Measurements from ENCODE around the gene ROPN1B. TPM values are rescaled to one million over a fixed set of nuclear protein-coding genes. Genes with fewer than 3 reads are reported as not detected.
"Not testable (repeated sequence)": the region's sequence is repeated elsewhere in the genome, so short reads cannot be mapped to it uniquely, and the experiment has no call there.

ROPN1B gene
- not detected for total RNA-seq
- long read RNA-seq = 0 reads

DNA sequence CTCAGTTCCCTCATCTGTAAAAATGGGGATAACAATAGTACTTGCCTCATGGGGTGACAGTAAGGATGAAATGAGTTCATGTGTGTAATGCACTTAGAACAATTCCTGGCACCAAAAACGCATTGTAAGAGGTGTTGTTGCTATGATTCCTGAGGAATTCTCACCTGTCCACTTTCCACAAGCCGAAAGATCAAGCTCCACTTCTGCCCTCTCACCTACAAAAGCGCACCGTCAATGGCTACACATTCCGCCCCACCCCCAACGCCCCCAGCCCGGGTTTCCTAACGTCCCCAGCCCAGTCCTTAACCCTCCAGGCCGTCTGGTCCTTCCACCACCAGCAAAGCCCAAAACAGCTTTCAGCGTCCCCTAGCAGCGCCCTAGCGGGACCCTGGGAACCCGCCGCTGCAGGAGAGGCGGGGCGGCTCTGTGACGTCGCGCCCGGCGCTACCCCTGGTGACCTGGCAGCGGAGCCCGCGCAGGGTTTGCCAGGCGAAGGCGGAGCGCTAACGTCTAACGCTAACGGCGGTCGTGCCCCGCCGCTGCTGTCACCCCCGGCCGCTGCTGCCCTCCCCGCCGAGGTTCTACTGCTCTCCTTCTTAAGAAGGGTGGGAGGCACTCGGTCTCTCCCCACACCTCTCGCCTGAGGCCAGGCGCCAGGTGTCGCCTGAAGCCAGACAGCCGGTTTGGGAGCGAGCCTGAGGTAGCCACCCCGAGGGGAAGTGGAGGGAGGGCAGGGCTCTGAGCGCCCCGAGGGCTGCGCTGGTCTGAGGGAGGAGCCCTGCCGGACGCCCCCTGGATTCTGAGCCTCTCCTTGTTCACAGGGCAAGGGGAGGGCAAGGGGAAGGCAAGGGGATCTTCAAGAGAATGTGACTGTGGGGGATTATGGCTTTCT lies at the start of gene ROPN1B:
TSS of gene ROPN1B (plus strand) at position 478 of the 892 bp plus-strand sequence. CDS start 2,877 bp downstream, outside the sequence.
- not testable (repeated sequence) for DNase-seq (ENCODE audit: low spot score)

DNA sequence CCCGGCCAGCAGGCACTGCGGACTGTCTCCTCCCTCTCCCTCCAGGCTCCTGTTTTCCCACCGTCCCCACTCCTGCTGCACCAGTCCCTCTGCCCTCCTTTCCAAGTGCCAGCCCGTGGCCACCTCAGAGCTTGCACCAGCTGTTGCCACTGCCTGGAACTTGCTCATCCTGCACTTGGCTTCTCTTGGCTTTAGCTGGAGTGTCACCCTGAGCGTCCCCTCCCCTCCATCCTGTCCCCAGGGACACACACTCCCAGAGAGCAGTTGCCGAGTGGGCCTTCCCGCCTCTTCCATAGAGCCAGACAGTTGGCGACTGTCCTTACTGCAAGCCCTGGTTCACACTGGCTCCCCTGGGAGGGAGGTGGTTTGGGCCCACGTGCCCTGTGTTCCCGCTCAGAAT lies 48.8 kb upstream of the ROPN1B start:
- peak; percentile 64 for DNase-seq (ENCODE audit: low spot score)

DNA sequence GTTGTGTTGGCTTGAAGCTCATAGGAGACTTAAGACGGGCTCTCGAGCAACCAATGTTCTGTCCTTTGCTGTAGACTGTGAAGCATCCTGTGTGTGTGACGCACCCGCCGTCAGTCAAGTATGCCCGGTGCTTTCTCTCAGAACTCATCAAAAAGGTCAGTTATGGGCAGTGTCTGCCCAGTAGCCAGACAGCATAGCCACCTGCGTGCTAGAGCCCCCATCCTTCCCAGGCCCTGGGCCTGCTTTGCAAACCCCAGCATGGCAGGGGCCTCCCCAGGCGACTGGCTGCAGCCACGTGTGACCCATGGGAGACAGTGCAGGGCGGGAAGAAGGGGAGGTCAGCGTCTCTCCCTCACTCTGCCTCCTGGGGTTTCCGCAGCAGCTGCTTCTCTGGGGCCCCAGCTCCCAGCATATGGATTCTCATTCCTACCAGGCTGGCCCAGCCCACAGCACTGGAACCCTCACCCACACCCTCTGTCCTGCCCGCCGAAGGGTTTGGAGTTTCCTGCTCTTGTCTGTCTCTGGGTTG lies 48.2 kb upstream of the ROPN1B start:
- DNase-seq (ENCODE audit: low spot score) = peak; percentile 73

DNA sequence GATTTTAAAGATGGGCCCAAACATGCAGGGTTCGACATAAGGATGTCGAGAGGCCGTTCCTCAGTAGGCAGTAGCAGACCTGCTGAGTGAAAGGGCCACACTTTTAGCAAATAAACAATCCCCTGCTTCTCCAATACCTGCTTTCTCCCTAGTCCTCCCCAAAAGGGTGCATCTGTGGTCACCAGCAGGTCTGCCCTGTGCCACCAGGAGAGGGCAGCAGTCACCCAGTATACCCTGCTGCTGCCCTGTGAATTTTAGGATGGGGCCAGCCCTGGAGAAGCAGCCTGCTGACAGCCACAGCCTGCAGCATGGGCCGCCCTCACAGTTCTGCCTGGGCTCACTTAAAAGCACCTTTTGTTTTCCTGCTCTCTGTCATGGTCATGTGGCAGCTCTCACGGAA lies 47.3 kb upstream of the ROPN1B start:
- DNase-seq (ENCODE audit: low spot score) = not testable (repeated sequence)

DNA sequence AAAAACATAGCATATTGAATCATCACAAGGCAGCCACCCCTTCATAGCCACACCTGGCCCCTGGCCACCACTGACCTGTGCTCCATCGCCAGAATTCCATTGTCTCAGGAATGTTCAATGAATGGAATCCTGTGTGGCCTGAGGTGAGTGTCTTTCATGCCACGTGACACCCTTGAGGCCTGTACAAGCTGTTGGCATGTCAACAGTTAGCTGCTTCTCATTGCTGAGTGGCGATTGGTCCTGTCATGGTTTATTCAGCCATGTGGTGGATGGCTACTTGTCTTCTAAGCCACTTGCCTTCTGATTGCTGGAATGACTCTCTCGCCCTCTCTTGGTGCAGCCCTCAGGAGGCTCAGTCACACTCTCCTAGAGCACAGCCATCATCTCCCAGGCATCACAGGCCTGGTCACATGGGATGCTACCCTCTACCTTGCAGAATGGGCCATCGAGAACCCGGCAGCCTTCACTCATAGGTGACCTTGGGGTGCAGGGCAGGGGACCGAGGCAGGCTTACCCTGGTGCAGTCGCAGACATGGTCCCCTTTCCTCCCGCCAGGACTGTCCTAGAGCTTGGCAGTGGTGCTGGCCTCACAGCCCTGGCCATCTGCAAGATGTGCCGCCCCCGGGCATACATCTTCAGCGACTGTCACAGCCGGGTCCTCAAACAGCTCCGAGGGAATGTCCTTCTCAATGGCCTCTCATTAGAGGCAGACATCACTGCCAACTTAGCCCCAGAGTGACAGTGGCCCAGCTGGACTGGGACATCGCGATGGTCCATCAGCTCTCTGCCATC lies 45.5 kb upstream of the ROPN1B start:
- DNase-seq (ENCODE audit: low spot score) = not testable (repeated sequence)

DNA sequence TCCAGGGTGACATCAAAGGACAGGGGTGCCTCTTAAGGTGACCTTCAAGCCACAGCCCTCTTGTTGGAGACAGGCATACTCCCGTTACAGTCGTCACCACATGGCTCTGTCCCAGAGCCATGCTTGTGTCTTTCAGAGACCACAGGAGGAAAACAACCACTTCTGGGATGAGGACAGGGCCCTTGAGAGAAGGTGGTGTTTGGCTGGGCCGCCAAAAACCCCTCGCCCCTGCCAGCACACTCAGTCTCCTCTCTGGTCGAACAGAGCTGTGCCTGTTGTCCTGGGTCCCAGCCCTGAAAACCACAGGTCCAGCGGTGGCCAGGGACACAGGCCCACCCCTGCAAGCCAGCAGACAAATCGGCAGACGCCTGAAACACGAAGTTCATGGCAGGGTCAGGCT lies 44.7 kb upstream of the ROPN1B start:
- not testable (repeated sequence) for DNase-seq (ENCODE audit: low spot score)

DNA sequence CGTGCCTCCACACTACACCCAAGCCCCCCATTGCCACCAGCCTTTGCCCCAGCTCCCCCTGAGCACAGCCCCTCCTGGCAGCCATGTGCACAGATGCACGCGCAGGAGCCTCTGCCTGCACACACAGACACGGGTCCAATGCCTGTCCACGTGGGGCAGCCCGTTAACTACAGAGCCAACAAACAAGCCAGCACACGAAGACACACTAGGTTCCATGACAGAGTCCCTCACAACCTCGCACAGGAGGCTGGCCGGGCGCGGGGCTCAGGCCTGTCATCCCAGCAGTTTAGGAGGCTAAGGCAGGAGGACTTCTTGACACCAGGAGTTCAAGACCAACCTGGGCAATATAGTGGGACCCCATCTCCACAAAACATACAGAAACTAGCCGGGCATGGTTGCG lies 43.3 kb upstream of the ROPN1B start:
- DNase-seq (ENCODE audit: low spot score) = not testable (repeated sequence)

DNA sequence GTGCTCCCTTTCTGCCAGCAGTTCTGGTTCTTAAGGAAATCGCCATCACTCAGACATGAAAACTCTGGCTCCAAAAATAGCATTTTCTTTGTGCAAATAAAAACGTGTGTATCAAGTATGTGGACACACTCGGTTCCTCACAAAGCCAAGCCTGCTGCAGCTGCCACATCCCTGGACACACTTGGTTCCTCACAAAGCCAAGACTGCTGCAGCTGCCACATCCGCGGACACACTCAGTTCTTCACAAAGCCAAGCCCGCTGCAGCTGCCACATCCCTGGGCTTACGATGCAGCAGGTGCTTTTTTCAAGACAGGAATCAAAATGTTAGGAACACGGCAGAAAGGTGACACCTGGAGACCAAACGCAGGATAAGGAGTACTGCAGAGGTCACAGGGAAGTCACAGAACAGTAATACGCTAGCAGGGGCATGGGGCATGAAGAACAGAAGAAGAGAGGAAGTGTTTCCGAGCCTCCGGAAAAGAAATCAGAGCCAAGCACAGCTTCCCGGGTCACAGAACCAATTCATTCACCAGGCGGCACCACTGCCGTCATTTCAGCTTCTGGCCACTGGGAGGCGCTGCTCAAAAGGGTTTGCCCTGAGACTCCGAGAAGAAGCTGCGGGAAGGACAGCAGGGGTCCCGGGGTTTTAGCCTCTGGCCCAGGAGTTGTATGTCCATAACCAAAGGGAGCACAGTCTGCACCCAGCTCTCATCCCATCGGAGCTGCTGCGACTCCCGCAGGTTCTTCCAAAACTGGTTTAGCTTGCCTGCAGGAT lies 40.0 kb upstream of the ROPN1B start:
- DNase-seq (ENCODE audit: low spot score) = not testable (repeated sequence)

DNA sequence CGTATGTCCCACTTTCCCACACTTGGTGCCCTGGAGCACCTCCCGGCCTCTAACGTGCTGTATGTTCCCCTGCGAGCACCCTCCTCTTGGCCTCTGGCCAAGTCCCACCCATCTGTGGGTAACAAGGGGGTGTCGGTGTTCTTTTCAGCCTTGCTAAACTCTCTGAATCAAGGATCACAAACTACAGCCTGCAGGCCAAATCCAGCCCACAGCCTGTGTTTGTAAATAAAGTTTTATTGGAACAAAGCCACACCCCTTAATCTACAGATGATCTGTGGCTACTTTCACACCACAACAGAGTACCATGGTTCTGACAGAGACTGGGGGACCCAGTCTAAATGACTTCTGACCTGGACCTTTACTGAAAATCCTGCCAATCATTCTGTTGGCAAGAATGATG lies 39.2 kb upstream of the ROPN1B start:
- DNase-seq (ENCODE audit: low spot score) = not testable (repeated sequence)

DNA sequence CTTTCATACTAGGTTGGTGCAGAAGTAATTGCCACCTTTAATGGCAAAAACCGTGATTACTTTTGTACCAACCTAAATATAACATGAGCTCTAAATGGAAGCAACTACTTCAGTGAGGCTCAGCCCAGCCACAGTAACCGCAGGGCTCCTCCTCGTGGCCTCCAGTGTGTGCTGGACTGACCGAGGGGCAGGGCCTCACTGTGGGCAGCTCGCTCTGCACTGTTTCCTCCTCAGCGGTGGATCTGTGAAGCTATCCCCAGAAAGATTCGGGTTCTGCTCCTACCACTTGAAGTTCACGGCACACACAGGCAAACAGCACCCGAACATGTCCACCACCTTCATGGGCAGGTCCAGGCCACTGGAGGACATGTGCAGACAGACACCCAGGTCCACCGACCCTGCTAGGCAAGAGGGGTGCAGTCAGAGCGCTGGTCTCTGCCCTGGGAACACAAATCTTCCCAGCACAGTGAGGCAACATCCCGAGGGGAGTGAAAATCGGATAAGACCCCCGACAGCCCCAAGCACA lies 37.6 kb upstream of the ROPN1B start:
- DNase-seq (ENCODE audit: low spot score) = not testable (repeated sequence)

DNA sequence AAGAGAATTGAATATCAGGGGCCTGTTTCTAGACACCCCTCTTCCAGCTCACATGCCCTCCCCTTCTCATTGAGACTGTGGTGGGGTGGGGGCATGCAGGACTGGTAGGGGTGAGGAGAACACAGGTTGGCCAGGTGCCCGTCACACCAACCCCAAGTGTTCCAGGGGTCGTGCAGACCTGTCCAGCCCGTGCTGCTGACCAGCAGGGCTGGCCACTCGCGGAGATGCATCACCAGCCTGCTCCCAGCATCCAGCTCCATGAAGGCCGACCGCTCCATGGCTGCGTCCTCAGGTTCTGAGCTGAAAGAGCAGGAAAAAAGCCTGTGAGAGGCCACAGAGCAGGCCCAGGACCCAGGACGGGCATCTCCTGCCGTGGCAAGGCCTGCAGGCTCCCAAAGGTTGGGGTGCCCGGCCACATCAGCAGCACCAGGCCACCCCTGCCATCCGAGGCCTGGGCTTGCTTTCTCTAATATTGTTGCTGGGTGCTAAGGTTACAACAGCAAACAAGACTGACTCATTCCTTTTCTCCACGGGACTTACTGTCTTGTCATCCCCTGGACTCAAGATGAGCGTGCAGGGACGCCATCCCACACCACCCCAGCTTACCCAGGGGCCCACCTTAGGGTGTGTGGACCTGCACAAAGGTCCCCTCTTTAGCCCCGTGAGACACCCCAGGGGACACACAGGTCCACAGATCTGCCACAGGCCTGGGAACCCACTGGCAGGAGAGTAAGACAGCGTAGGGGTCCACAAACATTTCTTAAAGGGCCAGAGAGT lies 35.4 kb upstream of the ROPN1B start:
- not testable (repeated sequence) for DNase-seq (ENCODE audit: low spot score)

DNA sequence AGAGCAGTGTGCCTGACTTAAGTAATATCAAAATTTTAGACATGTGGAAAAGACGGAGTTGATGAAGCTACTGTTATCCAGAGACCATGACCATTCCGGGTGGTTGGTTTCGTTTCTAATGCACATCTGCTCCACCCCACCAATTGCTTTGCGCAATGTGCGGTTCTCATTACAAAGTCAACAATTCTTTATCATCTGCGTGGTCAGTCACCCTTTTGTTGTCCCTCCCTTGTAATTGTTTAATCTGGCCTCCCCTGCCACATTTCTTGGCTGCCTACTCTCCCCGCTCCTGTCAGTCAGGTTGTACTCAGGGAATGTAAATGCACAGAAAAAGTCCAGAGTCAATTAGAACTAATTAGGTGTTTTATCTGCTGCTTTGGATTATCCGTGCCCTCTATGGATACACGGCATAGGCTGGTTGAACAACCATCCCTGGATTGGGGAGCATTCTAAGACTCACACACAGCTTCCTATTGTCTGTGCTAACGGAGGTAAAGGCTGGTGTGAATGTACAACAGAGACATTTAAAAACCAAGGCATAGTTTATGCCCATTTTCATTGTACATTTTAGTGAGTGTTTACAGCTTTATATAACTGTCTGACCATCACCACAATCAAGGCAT lies 33.6 kb upstream of the ROPN1B start:
- not testable (repeated sequence) for DNase-seq (ENCODE audit: low spot score)

DNA sequence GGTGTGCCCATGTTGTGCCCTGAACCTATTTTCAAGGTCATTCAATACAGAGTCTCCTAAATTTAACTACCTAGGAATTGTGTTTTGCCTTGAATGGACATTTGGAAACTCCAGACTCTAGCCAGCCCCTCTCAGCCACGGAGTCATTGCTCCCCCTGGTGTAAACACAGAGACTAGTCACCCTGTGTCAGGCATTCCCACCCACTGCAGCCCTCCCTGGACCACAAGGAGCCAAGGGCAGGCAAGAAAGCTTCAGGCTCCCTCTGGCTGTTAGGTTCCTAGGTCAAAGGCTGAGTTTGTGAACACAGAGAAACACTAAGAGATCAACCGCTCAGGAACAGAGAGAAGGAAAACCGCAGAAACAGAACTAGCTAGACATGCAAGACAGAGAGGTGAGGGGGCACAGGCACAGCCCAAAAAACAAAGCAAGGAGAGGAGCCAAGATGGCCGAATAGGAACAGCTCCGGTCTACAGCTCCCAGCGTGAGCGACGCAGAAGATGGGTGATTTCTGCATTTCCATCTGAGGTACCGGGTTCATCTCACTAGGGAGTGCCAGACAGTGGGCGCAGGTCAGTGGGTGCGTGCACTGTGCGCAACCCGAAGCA lies 32.7 kb upstream of the ROPN1B start:
- not testable (repeated sequence) for DNase-seq (ENCODE audit: low spot score)

DNA sequence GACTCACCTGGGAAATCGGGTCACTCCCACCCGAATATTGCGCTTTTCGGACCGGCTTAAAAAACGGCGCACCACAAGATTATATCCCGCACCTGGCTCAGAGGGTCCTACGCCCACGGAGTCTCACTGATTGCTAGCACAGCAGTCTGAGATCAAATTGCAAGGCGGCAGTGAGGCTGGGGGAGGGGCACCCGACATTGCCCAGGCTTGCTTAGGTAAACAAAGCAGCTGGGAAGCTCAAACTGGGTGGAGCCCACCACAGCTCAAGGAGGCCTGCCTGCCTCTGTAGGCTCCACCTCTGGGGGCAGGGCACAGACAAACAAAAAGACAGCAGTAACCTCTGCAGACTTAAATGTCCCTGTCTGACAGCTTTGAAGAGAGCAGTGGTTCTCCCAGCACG lies 32.1 kb upstream of the ROPN1B start:
- DNase-seq (ENCODE audit: low spot score) = not testable (repeated sequence)

DNA sequence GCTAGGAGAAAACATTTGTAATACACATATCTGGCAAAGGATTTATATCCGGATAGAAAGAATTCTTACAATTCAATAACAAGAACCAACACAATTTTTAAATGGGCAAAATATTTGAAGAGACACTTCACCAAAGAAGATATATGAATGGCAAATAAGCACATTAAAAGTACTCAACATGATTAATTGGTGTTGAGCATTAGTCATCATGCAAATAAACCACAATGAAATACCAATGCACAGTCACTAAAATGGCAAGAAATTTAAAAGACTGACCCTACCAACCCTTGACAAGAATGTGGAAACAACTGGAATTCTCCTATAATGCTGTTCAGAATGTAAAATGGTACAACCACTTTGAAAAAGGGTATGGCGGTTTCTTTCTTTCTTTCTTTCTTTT lies 21.2 kb upstream of the ROPN1B start:
- DNase-seq (ENCODE audit: low spot score) = not testable (repeated sequence)

DNA sequence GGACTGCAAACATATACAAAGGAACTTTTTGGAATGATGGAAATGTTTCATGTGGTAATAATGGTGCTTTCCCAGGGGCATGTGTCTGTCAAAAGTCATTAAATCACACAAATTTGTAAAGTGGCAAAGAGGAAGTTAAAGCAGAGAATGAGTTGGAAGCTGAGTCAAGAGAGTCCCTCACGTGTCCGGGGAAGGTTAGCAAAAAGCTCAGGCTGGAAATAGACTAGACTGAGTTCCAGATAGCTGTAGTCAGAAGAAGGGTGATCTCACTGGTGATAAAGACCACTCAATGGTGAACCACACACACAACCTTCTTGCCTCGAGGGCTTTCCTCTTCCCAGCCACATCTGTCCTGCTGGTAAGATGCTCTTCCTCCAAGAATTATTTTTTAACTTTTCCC lies 20.1 kb upstream of the ROPN1B start:
- DNase-seq (ENCODE audit: low spot score) = not testable (repeated sequence)

DNA sequence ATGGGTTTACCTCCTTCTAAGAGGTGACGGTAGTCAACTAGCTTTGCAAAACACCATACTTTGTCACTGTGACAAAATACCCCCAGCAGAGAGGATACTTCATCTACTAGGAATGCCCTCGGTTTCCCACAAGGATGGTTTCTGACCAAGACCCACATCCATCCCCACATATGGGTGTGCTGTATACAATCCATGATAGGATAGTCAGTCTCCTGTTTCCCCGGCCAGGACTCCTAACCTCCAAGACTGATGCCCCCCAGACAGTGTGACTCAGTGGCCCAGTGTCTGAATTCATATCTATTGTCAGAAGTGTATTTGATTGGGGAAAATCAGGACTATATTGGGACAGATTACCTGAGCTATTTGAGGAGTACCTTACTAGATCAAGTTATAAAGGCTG lies 17.8 kb upstream of the ROPN1B start:
- not testable (repeated sequence) for DNase-seq (ENCODE audit: low spot score)

DNA sequence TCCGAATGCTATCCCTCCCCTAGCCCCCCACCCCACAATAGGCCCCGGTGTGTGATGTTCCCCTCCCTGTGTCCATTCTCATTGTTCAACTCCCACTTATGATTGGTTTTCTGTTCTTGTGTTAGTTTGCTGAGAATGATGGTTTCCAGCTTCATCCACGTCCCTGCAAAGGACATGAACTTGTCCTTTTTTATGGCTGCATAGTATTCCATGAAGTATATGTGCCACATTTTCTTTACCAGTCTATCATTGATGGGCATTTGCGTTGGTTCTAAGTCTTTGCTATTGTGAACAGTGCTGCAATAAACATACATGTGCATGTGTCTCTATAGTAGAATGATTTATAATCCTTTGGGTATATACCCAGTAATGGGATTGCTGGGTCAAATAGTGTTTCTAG lies 12.0 kb upstream of the ROPN1B start:
- not testable (repeated sequence) for DNase-seq (ENCODE audit: low spot score)

Measured in mesenteric fat pad (tissue), 1 donor.